ENCODE data around the gene MYBL2.
A peak's percentile ranks its signal among the peaks of the same experiment; 100 is the strongest.

MYBL2 gene

DNA sequence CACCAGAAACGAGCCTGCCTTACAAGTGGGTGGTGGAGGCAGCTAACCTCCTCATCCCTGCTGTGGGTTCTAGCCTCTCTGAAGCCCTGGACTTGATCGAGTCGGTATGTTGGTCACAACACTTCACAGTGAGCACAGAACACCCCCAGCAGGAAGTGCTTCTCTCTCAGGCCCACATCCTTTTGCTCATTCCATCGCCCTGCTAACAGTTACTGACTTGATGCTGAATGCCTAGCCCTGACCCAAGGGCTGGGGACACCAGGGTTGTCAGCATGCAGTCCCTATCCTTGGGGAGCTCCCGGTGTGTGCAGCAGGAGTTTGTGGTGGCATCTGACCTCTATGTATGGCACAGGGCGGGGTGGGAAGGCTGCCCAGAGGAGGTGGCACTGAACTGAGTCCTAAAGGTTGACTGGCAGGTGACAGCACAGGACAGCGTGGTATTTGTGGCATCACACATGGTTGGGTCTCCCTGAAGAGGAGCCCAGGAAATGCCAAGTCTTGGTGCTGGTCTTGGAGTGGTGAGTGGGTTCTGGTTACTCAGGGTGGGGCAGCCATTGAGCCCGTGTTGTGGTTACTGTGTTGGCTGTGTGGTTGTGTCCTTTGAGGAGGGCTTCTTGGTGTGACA, 33.1 kb downstream of the MYBL2 start:
- Mint-ChIP-seq H3K4me3 (no peak overlapping the region), H3K4me1 (no peaks in the 10 kb centered on the region), H3K27ac (no peak overlapping the region), H3K9me3 (no peaks in the 10 kb centered on the region), H3K27me3 (no peaks in the 10 kb centered on the region), H3K36me3 (peaks cover 7 to 22% of the 10 kb centered on the region in 2 donors)
- no peak for ATAC-seq (replicated peaks)
- DNase-seq: no peak

DNA sequence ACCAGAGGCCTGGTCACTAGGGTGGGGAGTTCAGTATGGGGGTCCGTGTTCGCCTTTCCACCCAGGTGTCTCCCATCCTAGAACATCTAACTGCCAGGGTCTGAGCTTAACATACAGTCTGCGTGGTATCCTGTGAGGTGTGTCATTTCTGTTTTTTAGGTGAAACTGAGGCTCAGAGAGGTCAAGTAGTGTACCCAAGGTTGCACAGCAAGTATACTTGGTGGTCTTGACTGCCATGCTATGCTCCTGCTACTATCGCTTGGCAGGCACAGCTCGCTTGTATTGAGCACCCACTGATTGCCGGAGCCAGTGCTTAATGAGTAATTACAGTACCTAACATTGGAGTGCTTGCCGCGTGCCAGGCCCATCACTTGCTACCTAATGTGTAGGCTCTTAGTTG, 33.7 kb downstream of the MYBL2 start:
- ATAC-seq (replicated peaks) (no peak), DNase-seq (no peak)
- peaks cover 11 to 25% of the 10 kb centered on the region in 2 donors for H3K36me3 Mint-ChIP-seq
- H3K4me1 Mint-ChIP-seq: no peaks in the 10 kb centered on the region
- H3K4me3 Mint-ChIP-seq: no peak overlapping the region
- no peaks in the 10 kb centered on the region for H3K27me3 Mint-ChIP-seq
- no peak overlapping the region for H3K27ac Mint-ChIP-seq
- H3K9me3 Mint-ChIP-seq: no peaks in the 10 kb centered on the region

DNA sequence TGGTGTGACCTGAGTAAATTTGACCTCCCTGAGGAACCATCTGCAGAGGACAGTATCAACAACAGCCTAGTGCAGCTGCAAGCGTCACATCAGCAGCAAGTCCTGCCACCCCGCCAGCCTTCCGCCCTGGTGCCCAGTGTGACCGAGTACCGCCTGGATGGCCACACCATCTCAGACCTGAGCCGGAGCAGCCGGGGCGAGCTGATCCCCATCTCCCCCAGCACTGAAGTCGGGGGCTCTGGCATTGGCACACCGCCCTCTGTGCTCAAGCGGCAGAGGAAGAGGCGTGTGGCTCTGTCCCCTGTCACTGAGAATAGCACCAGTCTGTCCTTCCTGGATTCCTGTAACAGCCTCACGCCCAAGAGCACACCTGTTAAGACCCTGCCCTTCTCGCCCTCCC, 35.6 kb downstream of the MYBL2 start:
- ATAC-seq (replicated peaks) (no peak), DNase-seq (no peak)
- Mint-ChIP-seq H3K27me3 (no peaks in the 10 kb centered on the region), H3K36me3 (peaks cover 15 to 23% of the 10 kb centered on the region in 2 donors), H3K9me3 (no peaks in the 10 kb centered on the region), H3K27ac (no peak overlapping the region), H3K4me1 (no peaks in the 10 kb centered on the region), H3K4me3 (no peak overlapping the region)

DNA sequence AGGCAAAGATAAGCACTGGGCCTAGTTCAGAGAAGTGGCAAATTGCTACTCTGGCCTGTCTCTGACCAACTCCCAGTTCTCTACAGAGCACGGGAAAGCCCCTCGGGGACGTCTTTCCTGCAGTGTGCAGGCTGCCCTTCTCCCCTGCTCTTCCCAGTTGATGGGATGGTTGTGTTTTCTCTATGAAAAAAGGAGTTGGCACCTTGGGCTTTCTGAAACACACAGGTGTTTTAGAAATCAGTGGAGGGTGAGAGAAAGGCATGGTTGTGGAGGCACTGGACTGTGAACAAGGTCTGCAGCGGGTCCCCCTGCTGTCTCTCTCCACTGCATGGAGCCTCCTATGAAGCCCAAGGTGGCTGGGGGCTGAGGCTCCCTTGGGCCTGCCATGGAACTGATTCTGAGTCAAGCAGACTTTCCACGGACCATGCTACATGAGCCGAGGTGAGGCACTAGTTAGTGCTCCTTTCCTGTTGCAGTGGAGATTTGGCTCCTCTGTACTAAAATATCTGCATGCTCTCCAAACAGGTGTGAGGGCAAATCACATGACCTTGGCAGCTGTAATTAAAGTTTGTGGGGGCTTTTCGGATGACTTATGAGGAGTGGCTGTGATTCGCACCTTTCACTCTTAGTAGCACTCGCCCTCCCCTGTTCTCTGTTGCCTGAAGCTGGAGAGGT, 43.6 kb downstream of the MYBL2 start:
- ATAC-seq (replicated peaks): peak; percentile 76 to 80
- no peaks in the 10 kb centered on the region for H3K27me3 Mint-ChIP-seq
- peak overlapping the region; percentile 91 for H3K27ac Mint-ChIP-seq
- H3K4me3 Mint-ChIP-seq: no peak overlapping the region
- peak; percentile 25 for DNase-seq
- H3K9me3 Mint-ChIP-seq: no peaks in the 10 kb centered on the region
- peaks cover 26 to 30% of the 10 kb centered on the region in 2 donors for H3K4me1 Mint-ChIP-seq
- H3K36me3 Mint-ChIP-seq: peaks cover 18 to 20% of the 10 kb centered on the region in 2 donors

DNA sequence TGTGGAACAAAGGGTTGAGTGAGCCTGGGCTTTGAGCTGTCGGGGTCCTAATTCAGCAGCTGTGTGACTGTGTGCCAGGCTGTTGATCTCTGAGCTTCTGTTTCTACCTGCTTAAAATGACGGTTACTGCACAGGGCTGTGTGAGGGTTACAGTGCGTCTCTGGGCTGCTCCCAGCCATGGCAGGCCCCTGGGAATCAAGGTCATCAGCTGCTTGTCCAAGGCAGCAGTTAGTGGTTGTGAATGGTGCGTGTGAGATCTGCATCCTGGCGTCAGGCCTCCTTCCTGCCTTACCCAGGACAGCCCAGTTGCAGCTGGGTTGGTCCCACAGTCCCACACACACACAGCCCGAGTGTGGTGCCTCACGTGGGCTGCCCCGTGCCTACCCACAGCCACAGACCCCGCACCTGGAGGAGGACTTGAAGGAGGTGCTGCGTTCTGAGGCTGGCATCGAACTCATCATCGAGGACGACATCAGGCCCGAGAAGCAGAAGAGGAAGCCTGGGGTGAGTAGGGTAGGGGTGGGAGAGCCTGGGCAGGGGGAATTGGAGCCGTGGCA, 44.3 kb downstream of the MYBL2 start:
- peaks cover 26 to 30% of the 10 kb centered on the region in 2 donors for H3K4me1 Mint-ChIP-seq
- no peaks in the 10 kb centered on the region for H3K27me3 Mint-ChIP-seq
- ATAC-seq (replicated peaks) (peak; percentile 56 to 58), DNase-seq (no peak)
- peak overlapping the region; percentile 91 for H3K27ac Mint-ChIP-seq
- H3K9me3 Mint-ChIP-seq: no peaks in the 10 kb centered on the region
- H3K4me3 Mint-ChIP-seq: peak overlapping the region in 1 of 2 donors; percentile 39
- H3K36me3 Mint-ChIP-seq: peaks cover 17 to 18% of the 10 kb centered on the region in 2 donors

DNA sequence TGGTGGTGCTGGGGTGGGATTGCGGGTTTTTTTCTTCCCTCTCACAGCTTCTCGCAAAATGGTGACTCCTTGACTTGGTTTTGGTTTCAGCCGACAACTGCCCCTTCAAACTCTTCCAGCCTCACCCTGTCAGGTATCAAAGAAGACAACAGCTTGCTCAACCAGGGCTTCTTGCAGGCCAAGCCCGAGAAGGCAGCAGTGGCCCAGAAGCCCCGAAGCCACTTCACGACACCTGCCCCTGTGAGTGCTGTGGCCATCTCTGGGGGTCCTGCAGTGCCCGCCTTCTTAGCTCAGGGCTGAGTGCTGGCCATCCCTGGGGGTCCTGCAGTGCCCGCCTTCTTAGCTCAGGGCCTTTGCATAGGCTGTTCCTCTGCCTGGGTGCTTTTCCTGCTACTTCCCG, 48.1 kb downstream of the MYBL2 start:
- no peak for ATAC-seq (replicated peaks)
- Mint-ChIP-seq H3K27me3 (no peaks in the 10 kb centered on the region), H3K9me3 (peaks cover 0 to 3% of the 10 kb centered on the region in 2 donors), H3K36me3 (peaks cover 14 to 17% of the 10 kb centered on the region in 2 donors), H3K4me3 (no peak overlapping the region), H3K27ac (no peak overlapping the region), H3K4me1 (peaks cover 17 to 20% of the 10 kb centered on the region in 2 donors)
- DNase-seq: no peak

- H3K27ac Mint-ChIP-seq: no peak overlapping the region
- H3K36me3 Mint-ChIP-seq: peaks cover 14 to 17% of the 10 kb centered on the region in 2 donors
- H3K27me3 Mint-ChIP-seq: no peaks in the 10 kb centered on the region
- peaks cover 15 to 16% of the 10 kb centered on the region in 2 donors for H3K4me1 Mint-ChIP-seq
- H3K9me3 Mint-ChIP-seq: peaks cover 0 to 5% of the 10 kb centered on the region in 2 donors
- ATAC-seq (replicated peaks): no peak
- no peak for DNase-seq
- no peak overlapping the region for H3K4me3 Mint-ChIP-seq
Measured at GRCh38 chr20:43715511-43715910, 48.6 kb downstream of the MYBL2 start.

GRCh38 chr20:43716123-43716522, 49.2 kb downstream of the MYBL2 start:
- Mint-ChIP-seq H3K4me3 (no peak overlapping the region), H3K4me1 (peaks cover 9 to 10% of the 10 kb centered on the region in 2 donors), H3K27ac (no peak overlapping the region), H3K9me3 (peaks cover 0 to 5% of the 10 kb centered on the region in 2 donors), H3K27me3 (no peaks in the 10 kb centered on the region), H3K36me3 (peaks cover 13 to 14% of the 10 kb centered on the region in 2 donors)
- no peak for DNase-seq
- no peak for ATAC-seq (replicated peaks)

DNA sequence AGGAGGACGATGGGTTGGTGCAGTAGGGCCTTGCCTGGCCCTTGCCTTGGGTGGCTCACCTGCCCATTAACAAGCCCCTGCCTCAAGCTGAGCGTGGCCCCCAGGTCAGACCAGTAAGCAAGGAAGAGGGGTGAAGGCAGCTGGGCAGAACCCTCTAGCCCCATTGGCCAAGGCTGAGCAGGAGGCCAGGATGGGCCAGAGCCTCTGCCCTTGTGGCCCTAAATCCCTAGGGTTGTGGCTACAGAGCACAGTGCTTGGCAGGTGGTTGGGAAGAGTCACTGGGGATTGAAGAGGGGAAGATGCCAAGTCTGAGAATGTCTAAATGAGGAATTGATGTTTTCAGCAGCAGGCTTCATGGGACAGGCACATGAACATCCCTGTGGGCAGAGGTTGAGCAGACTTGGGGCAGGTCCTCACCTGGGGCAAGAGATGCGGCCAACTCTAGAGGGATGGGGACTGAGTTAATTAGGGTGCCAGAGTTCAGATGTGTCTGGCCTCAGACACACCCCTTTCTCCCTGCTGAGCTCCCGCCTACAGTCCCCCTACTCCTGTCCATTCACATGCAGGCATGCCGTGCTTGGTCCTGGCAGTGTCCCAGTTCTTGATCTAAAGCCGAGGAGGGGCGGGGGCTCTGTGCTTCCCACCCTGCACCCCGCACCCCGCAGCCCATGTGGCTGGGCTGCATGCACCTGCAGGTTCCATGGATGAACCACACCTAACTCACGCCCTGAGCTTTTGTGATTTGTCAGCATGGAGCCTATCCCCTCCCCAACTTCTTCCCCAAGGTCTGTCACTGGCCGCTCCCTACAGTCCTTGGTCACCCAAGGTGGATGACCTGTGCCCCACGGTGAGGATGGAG, 50.1 kb downstream of the MYBL2 start:
- peaks cover 10 to 11% of the 10 kb centered on the region in 2 donors for H3K36me3 Mint-ChIP-seq
- no peak for ATAC-seq (replicated peaks)

GRCh38 chr20:43717616-43717995, 50.7 kb downstream of the MYBL2 start:
- H3K9me3 Mint-ChIP-seq: peaks cover 0 to 5% of the 10 kb centered on the region in 2 donors
- no peak overlapping the region for H3K27ac Mint-ChIP-seq
- H3K4me1 Mint-ChIP-seq: peaks cover 0 to 12% of the 10 kb centered on the region in 2 donors
- H3K27me3 Mint-ChIP-seq: no peaks in the 10 kb centered on the region
- peaks cover 9 to 11% of the 10 kb centered on the region in 2 donors for H3K36me3 Mint-ChIP-seq
- no peak overlapping the region for H3K4me3 Mint-ChIP-seq
- ATAC-seq (replicated peaks) (no peak), DNase-seq (no peak)

More for the DNA sequence above, 50.1 kb downstream of the MYBL2 start:
- Mint-ChIP-seq H3K4me1 (peaks cover 2 to 7% of the 10 kb centered on the region in 2 donors), H3K27me3 (no peaks in the 10 kb centered on the region), H3K27ac (no peak overlapping the region), H3K9me3 (peaks cover 0 to 5% of the 10 kb centered on the region in 2 donors), H3K4me3 (no peak overlapping the region)
- no peak for DNase-seq

- Mint-ChIP-seq H3K27me3 (no peaks in the 10 kb centered on the region), H3K27ac (no peak overlapping the region), H3K4me1 (peaks cover 5 to 12% of the 10 kb centered on the region in 2 donors), H3K4me3 (no peak overlapping the region), H3K36me3 (peaks cover 6 to 7% of the 10 kb centered on the region in 2 donors), H3K9me3 (peaks cover 0 to 5% of the 10 kb centered on the region in 2 donors)
- no peak for DNase-seq
- no peak for ATAC-seq (replicated peaks)
Measured at GRCh38 chr20:43720007-43720406, 53.1 kb downstream of the MYBL2 start.

DNA sequence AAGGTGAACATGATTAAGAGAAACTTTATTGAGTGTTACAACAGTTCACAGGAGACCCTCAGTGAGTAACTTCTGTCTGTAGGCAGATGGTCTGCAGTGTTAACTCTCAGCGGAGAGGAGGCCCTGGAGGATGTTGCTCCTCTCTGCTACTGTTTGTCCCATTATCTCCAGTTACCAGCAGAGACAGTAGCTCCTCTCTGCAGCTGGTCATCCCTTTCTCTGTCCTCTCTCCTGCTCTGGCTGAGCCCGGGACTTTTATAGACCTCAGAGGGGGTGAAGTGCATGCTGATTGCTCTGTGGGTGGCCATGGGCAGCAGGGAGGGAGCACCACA, 54.1 kb downstream of the MYBL2 start:
- Mint-ChIP-seq H3K9me3 (peaks cover 0 to 5% of the 10 kb centered on the region in 2 donors), H3K4me3 (no peak overlapping the region), H3K27ac (no peak overlapping the region), H3K4me1 (peaks cover 5 to 12% of the 10 kb centered on the region in 2 donors), H3K27me3 (no peaks in the 10 kb centered on the region), H3K36me3 (peaks cover 5 to 7% of the 10 kb centered on the region in 2 donors)
- no peak for ATAC-seq (replicated peaks)
- DNase-seq: no peak

DNA sequence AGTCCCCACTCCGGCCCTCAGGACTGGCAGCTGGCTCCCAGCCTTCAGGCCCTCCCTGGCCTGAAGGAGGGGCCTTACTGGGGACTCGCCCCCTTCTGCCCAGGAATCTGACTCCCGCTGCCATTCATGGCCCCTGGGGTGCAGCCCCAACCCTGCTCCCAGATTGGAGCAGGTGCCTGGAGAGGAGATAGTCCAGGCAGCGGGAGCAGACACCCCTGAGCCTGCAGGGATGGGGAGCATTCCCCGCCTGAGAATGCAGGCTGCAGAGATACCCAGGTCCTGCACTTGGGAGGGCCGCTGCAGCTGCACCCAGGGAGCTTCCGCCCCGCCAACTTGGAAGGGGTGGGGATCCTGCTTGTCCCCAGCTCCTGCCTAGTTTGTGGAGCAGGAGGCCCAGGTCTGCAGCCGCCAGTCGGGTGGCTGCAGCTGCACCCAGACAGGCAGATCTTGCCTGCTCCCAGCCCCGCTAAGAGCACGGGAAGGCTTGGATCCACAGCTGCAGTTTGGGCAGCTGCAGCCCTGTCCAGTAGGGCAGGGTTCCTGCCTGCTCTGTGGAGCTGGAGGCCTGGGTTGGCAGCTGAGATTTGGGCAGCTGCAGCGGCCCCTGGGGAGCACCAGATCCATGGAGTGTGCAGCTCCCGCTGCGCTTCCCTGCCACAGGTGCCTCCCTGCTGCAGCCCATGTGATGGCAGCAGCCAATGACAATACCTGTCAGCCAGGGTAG, 54.7 kb downstream of the MYBL2 start:
- Mint-ChIP-seq H3K4me1 (peaks cover 5 to 12% of the 10 kb centered on the region in 2 donors), H3K9me3 (peaks cover 0 to 5% of the 10 kb centered on the region in 2 donors), H3K27ac (no peak overlapping the region), H3K4me3 (no peak overlapping the region), H3K27me3 (no peaks in the 10 kb centered on the region), H3K36me3 (peaks cover 3 to 7% of the 10 kb centered on the region in 2 donors)
- DNase-seq: no peak
- ATAC-seq (replicated peaks): peak; percentile 12 to 30

DNA sequence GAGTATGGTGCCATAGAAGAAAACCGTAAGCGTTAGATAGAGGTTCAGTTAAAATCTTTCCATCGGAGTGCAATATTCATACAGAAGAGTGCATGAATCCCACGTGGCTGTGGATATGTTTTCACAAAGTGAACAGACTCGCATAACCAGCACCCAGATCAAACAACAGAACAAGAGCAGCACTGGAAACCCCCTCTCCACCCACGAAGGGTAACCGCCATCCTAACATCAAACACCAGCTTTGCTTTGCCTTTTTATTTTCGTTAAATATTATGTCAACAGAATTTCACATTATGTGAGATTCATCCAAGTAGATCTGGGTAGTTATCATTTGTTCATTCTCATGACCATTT, 55.2 kb downstream of the MYBL2 start:
- no peak overlapping the region for H3K27ac Mint-ChIP-seq
- H3K36me3 Mint-ChIP-seq: peaks cover 3 to 7% of the 10 kb centered on the region in 2 donors
- no peaks in the 10 kb centered on the region for H3K27me3 Mint-ChIP-seq
- DNase-seq: no peak
- peak; percentile 52 to 63 for ATAC-seq (replicated peaks)
- H3K4me1 Mint-ChIP-seq: peaks cover 5 to 12% of the 10 kb centered on the region in 2 donors
- H3K4me3 Mint-ChIP-seq: no peak overlapping the region
- peaks cover 0 to 5% of the 10 kb centered on the region in 2 donors for H3K9me3 Mint-ChIP-seq

Data from stimulated activated naive B cell treated with anti-CD40 and anti-IgM and Interleukin-4, amounts not matched to agents 10 μg/mL and 1 μg/mL and 100 μg/mL, for 72 hours (primary cell).